Stimulated activated CD8-positive, alpha-beta memory T cell treated with anti-CD3 and anti-CD28 coated beads, Interleukin-7, amount 100 ng/mL, for 1 hour (primary cell): ENCODE results near the gene DHRS7B.

Experiments used
- DNase-seq, 2 donors: peaks; one replicate each; pipeline ENCODE4 v3.0.0-alpha.2; 2020; ENCODE audit warnings: low read depth in 2 of 2

DHRS7B gene

GRCh38 chr17:21240369-21241055 lies 113.7 kb downstream of the DHRS7B start:
- no peak for DNase-seq
